ENCODE measurements around the gene BCL11B. TPM values are rescaled to one million over a fixed set of nuclear protein-coding genes. Genes with fewer than 3 reads are reported as not detected.

BCL11B gene
- total and polyA plus RNA-seq, 10 of the 15 experiments (the other 5 are each of a cell fraction or from before 2014, with no cell fraction given) = 0.38 to 5.5 (median 1.3) TPM

DNA sequence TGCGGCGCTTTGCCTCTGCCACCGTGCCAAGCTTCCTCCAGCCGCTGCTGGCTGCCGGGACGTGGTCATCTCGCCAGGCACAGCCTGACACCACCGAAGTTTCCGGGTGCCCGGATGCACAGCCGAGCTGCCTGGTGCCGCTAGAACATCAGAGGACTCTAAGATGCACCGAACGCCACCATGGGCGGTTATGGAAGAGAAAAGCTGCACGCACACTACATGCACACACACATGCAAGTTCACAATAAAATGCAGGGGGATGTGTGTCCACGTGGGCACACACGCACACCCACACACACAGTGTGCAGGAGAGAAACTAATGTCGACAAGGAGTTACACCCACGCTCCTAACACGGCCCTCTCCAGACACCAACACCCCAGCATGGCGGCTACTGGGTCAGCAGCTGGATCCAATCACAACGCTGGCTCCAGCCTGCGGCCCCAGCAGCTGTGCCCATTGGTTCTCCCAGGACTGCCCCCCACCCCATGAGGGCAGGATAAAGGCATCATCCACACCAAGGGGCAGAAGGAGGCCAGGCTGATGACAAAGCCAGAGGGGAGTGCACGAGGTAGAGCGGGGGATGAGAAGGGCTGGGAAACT, 82.7 kb downstream of the BCL11B start:
- ATAC-seq (no peak), DNase-seq (ENCODE audit: low read depth, low spot score) (no peak), FAIRE-seq (no peak)
- no peaks in the 10 kb centered on the region for H3K27me3 ChIP-seq (replicated peaks in 1 of 2; ENCODE audit: control insufficient read depth in 2 of 2, insufficient read depth in 2 of 2, low read length in 1 of 2)
- POLR2A ChIA-PET = no interaction called here
- TF ChIP-seq ZBED1 (IDR thresholded peaks at IDR 0.05; ENCODE audit: borderline replicate concordance) = no peak
- no peak for TF ChIP-seq RB1 (IDR thresholded peaks at IDR 0.05; ENCODE audit: borderline replicate concordance)
- TF ChIP-seq EGR1 (IDR thresholded peaks at IDR 0.05; ENCODE audit: borderline replicate concordance in 1 of 2, low read depth in 2 of 2, low read length in 2 of 2) = no peak
- TF ChIP-seq MEF2B (IDR thresholded peaks at IDR 0.05; ENCODE audit: partially characterized antibody, poor library complexity, severe bottlenecking) = no peak
- TF ChIP-seq, protein P1, sequence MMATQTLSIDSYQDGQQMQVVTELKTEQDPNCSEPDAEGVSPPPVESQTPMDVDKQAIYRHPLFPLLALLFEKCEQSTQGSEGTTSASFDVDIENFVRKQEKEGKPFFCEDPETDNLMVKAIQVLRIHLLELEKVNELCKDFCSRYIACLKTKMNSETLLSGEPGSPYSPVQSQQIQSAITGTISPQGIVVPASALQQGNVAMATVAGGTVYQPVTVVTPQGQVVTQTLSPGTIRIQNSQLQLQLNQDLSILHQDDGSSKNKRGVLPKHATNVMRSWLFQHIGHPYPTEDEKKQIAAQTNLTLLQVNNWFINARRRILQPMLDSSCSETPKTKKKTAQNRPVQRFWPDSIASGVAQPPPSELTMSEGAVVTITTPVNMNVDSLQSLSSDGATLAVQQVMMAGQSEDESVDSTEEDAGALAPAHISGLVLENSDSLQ (IDR thresholded peaks at IDR 0.05) = no peak
- TF ChIP-seq ZNF217 (IDR thresholded peaks at IDR 0.05) = no peak
- TF ChIP-seq NRF1 (conservative IDR thresholded peaks at IDR 0.05; ENCODE audit: low read depth, low read length) = no peak
- TF ChIP-seq WRNIP1 (IDR thresholded peaks at IDR 0.05; ENCODE audit: borderline replicate concordance, low read depth, low read length) = no peak
- TF ChIP-seq NR2C2 (IDR thresholded peaks at IDR 0.05; ENCODE audit: borderline replicate concordance, control insufficient read depth, insufficient read length, low read depth) = no peak
- TF ChIP-seq BCL11A (IDR thresholded peaks at IDR 0.05; ENCODE audit: low read depth, low read length) = no peak
- no peak for TF ChIP-seq ETV6 (conservative IDR thresholded peaks at IDR 0.05 in 1 of 2, IDR thresholded peaks at IDR 0.05 in 1 of 2; ENCODE audit: borderline replicate concordance in 1 of 2, low read depth in 1 of 2)
- no peak for TF ChIP-seq GATAD2B (conservative IDR thresholded peaks at IDR 0.05; ENCODE audit: low read depth)
- H4K20me1 ChIP-seq (ENCODE audit: control insufficient read depth, insufficient read depth) = no peaks in the 10 kb centered on the region
- no peaks in the 10 kb centered on the region for H3K79me2 ChIP-seq (ENCODE audit: control insufficient read depth, insufficient read depth, low read length)
- WGBS (ENCODE audit: insufficient coverage, insufficient replicate concordance, low lambda C conversion rate, missing lambda C conversion rate) = 64% methylated on average over 26 of the region's 26 CpGs
- RAD21 ChIA-PET (ENCODE audit: unreplicated experiment) = no interaction called here
- H3K27ac ChIP-seq (ENCODE audit: control insufficient read depth, insufficient read depth) = no peak overlapping the region
- BruUV-seq (replicated peaks) = no TSS peak
- H3K4me2 ChIP-seq (ENCODE audit: control insufficient read depth, insufficient read depth) = no peak overlapping the region
- H3K9me3 ChIP-seq (replicated peaks; ENCODE audit: control insufficient read depth, insufficient read depth, low read length) = no peaks in the 10 kb centered on the region
- SMC1A ChIA-PET (ENCODE audit: uncharacterized antibody, unreplicated experiment) = no interaction called here
- H2AFZ ChIP-seq (ENCODE audit: control insufficient read depth, low read depth, low read length) = no peak overlapping the region
- H3K9ac ChIP-seq (ENCODE audit: control insufficient read depth, insufficient read depth, low read length) = no peak overlapping the region
- H3K36me3 ChIP-seq (ENCODE audit: control insufficient read depth in 2 of 2, insufficient read depth in 2 of 2, low read length in 1 of 2) = no peaks in the 10 kb centered on the region
- CTCF ChIA-PET = interaction anchor here (1.2 kb wide), 1 partner anchor 77 kb away, joined by 7 read pairs; no protein-coding TSS in a partner anchor
- intact Hi-C loops (cut with micrococcal nuclease; ENCODE audit: unreplicated experiment) = no loop called here
- no peak overlapping the region for H3K4me3 ChIP-seq
- in situ Hi-C loops (cut with MboI) = no loop called here
- no peaks in the 10 kb centered on the region for H3K4me1 ChIP-seq (ENCODE audit: control insufficient read depth, insufficient read depth, low read length)
